ENCODE data around the gene PTGER1.

PTGER1 gene

DNA sequence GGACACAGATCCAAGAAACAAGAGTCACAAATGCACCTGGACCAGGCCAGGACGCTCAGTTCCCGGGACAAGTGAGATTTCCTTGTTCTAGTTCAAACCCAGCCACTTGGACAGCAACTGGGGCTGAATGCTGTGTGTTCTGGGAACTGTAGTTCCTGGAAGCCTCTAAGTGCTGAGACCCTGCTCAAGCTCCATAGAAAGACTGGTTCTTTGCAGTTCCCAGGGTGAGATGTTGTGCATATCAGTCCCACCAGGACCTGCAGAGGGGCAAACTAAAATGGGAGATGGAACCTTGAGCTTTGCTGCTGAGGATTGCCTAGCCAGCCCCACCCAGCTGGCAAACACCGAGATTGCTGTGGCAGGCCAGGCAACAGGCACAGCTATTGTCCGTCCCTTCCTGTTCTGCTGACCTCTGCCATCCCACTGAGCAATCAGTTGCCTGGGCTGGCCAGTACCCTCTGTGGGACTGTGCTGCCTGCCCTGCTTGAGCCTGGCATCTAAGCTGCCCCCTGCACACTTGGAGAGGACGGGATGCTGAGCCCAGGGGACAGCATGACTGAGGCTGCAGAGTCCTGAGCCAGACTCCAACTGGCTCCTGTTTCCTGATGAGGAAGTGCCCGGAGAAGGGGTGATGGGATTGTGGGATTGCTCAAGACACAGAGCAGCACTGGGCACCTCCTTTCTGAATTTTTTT is 22.2 kb upstream of the PTGER1 start:
- peaks cover 26% of the 10 kb centered on the region for H3K4me1 ChIP-seq (ENCODE audit: control insufficient read depth, insufficient read depth, low read length)
- no peaks in the 10 kb centered on the region for H3K27me3 ChIP-seq (ENCODE audit: control insufficient read depth in 1 of 2, insufficient read depth in 2 of 2, low read length in 2 of 2)
- H3K9ac ChIP-seq (ENCODE audit: low read length in 2 of 2), result peak overlapping the region in 1 of 2 donors; percentile 55
- H3K36me3 ChIP-seq (ENCODE audit: control insufficient read depth in 2 of 2, insufficient read depth in 2 of 2, low read length in 2 of 2), result peaks cover 0 to 2% of the 10 kb centered on the region in 2 donors
- no peaks in the 10 kb centered on the region for H3K9me3 ChIP-seq (ENCODE audit: control insufficient read depth in 2 of 2, low read length in 2 of 2)
- H3K27ac ChIP-seq (ENCODE audit: low read length), result no peak overlapping the region
- peak overlapping the region in 1 of 2 donors; percentile 82 for H3K4me3 ChIP-seq (ENCODE audit: low read length in 2 of 2)

DNA sequence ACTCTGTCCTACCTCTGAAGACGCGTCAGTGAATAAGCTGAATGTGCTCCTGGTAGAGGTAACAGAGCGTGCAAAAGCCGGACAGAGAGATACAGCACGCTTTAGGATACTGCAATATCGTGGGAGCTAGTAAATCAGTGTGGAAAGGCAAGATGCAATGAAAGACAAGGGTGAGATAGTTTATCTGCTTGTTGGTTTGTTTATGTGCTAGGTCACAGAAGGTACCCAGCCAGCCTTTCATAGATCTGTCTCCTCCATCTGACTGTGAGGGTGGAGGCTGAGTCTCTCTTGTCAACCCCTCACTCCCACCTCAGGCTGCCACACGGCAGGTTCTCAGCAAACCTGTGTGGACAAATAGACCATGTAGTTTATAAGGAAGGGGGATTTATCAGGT is 21.7 kb upstream of the PTGER1 start:
- no peaks in the 10 kb centered on the region for H3K27me3 ChIP-seq (ENCODE audit: control insufficient read depth in 1 of 2, insufficient read depth in 2 of 2, low read length in 2 of 2)
- H3K4me1 ChIP-seq (ENCODE audit: control insufficient read depth, insufficient read depth, low read length), result peaks cover 26% of the 10 kb centered on the region
- H3K36me3 ChIP-seq (ENCODE audit: control insufficient read depth in 2 of 2, insufficient read depth in 2 of 2, low read length in 2 of 2), result peaks cover 0 to 2% of the 10 kb centered on the region in 2 donors
- H3K4me3 ChIP-seq (ENCODE audit: low read length in 2 of 2), result peak overlapping the region; percentile 66 to 82
- peak overlapping the region; percentile 55 to 56 for H3K9ac ChIP-seq (ENCODE audit: low read length in 2 of 2)
- H3K27ac ChIP-seq (ENCODE audit: low read length), result peak overlapping the region; percentile 24
- no peaks in the 10 kb centered on the region for H3K9me3 ChIP-seq (ENCODE audit: control insufficient read depth in 2 of 2, low read length in 2 of 2)

DNA sequence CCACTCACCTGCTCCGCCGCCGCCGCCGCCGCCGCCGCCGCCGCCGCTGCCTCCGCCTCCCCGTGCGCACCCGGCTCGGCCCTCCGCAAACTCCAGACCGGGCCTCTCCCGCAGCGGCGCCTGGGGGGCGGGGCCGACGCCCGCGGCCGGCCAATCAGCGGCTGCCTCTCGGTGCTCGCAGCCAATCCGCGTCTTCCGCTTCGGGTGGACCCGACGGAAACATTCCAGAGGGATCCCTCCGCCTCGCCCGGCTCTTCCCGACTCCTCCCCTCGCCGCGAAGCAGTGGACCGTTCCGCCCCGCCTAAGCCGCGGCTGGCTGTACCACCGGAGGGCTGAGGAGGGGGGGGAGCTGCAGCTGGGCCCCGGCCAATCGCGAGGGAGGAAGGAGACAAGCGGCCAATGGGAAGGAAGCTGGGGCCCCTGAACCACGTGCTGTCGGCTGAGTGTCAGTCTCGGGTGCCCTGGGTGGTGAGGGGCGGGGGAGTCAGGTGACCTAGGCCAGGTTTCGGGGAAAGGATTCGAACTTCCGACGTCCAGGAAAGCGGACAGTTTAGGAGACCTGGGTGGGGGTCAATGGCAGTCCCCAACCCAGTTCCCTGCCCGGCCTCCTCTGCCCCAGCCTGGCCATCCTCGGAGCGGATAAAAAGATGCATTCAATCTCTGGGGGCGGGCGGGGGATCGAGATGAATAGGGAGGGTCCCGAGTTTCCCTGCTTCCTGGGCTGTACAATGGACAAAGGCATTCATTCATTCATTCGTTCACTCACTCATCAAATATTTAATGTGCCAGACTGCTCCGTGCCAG is 21.1 kb upstream of the PTGER1 start, which contains the start of gene GIPC1:
Gene GIPC1 (minus strand): TSS at position 99 of the 805 bp plus-strand sequence. CDS start 13,151 bp downstream, outside the sequence.
- H3K27ac ChIP-seq (ENCODE audit: low read length), result peak within 1 kb of the TSS; percentile 31
- H3K4me1 ChIP-seq (ENCODE audit: control insufficient read depth, insufficient read depth, low read length), result peaks cover 26% of the 10 kb centered on the region
- peak within 1 kb of the TSS; percentile 72 to 78 for H3K9ac ChIP-seq (ENCODE audit: low read length in 2 of 2)

DNA sequence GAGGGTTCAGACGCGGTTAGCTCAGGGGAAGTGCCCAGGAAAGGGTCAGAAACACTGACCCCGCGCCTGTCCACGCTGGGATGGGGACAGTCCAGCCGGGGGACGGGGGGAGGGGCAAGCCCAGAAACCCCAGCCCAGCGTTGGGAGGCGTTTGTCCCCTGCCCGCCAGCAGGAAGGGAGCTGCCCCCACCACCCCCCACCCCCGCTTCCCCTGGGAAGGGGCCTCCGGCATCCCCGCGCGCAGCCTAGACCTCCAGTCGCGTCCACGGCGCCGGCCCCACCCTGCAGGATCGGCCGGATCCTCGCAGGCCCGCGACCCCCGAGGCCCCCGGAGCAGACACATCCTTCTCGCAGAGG is 20.5 kb upstream of the PTGER1 start:
- Histone ChIP-seq H3K4me1 (ENCODE audit: control insufficient read depth, insufficient read depth, low read length) (peaks cover 26% of the 10 kb centered on the region), H3K27ac (ENCODE audit: low read length) (peak overlapping the region; percentile 31)

More for the DNA sequence above, 21.1 kb upstream of the PTGER1 start, which contains the start of gene GIPC1:
- Histone ChIP-seq H3K9me3 (ENCODE audit: control insufficient read depth in 2 of 2, low read length in 2 of 2) (no peaks in the 10 kb centered on the region), H3K4me3 (ENCODE audit: low read length in 2 of 2) (peak within 1 kb of the TSS; percentile 82 to 90), H3K27me3 (ENCODE audit: control insufficient read depth in 1 of 2, insufficient read depth in 2 of 2, low read length in 2 of 2) (no peaks in the 10 kb centered on the region), H3K36me3 (ENCODE audit: control insufficient read depth in 2 of 2, insufficient read depth in 2 of 2, low read length in 2 of 2) (peaks cover 0 to 4% of the 10 kb centered on the region in 2 donors)

DNA sequence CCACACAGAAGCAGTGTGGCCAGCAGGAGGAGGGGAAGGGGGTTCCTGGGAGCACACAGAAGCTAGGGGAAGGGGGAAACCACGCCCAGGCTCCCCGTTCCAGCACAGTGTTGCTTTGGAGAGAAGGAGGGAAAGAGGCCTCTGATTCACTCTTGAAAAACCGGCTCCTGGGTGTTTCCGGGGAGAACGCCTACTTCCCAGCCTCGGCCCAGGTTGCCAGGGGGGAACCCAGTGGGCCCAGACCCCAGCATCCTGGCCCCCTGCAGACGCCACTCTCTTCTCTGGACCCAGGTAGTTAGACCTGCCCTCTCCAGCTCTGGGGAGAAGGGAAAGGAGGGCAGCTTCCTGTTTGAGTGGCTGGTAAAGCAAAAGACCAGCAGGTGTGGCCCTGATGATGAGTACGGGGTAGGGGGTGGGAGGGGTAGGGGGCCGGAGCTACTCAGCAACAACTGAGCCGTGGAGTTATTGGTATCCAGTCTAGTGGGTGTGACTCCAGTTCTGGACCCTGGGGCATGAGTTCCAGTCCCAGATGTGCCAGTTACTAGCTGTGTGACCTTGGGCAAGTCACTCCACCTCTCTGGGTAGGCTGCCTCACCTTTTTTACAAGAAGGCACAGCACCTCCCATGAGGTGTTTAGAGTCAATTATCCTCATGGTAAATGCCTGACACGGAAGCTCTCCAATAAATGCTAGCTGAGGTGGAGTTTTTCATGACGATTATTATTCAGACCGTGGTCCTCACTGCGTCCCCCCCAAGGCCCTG is 19.9 kb upstream of the PTGER1 start:
- peak overlapping the region; percentile 31 for H3K27ac ChIP-seq (ENCODE audit: low read length)
- H3K9me3 ChIP-seq (ENCODE audit: control insufficient read depth in 2 of 2, low read length in 2 of 2), result no peaks in the 10 kb centered on the region
- peak overlapping the region; percentile 72 to 78 for H3K9ac ChIP-seq (ENCODE audit: low read length in 2 of 2)
- H3K27me3 ChIP-seq (ENCODE audit: control insufficient read depth in 1 of 2, insufficient read depth in 2 of 2, low read length in 2 of 2), result no peaks in the 10 kb centered on the region
- peaks cover 26% of the 10 kb centered on the region for H3K4me1 ChIP-seq (ENCODE audit: control insufficient read depth, insufficient read depth, low read length)
- peaks cover 0 to 4% of the 10 kb centered on the region in 2 donors for H3K36me3 ChIP-seq (ENCODE audit: control insufficient read depth in 2 of 2, insufficient read depth in 2 of 2, low read length in 2 of 2)
- H3K4me3 ChIP-seq (ENCODE audit: low read length in 2 of 2), result peak overlapping the region; percentile 82 to 90

More for the DNA sequence above, 20.5 kb upstream of the PTGER1 start:
- peak overlapping the region; percentile 72 to 78 for H3K9ac ChIP-seq (ENCODE audit: low read length in 2 of 2)
- no peaks in the 10 kb centered on the region for H3K27me3 ChIP-seq (ENCODE audit: control insufficient read depth in 1 of 2, insufficient read depth in 2 of 2, low read length in 2 of 2)
- H3K36me3 ChIP-seq (ENCODE audit: control insufficient read depth in 2 of 2, insufficient read depth in 2 of 2, low read length in 2 of 2), result peaks cover 0 to 4% of the 10 kb centered on the region in 2 donors
- no peaks in the 10 kb centered on the region for H3K9me3 ChIP-seq (ENCODE audit: control insufficient read depth in 2 of 2, low read length in 2 of 2)
- H3K4me3 ChIP-seq (ENCODE audit: low read length in 2 of 2), result peak overlapping the region; percentile 82 to 90

DNA sequence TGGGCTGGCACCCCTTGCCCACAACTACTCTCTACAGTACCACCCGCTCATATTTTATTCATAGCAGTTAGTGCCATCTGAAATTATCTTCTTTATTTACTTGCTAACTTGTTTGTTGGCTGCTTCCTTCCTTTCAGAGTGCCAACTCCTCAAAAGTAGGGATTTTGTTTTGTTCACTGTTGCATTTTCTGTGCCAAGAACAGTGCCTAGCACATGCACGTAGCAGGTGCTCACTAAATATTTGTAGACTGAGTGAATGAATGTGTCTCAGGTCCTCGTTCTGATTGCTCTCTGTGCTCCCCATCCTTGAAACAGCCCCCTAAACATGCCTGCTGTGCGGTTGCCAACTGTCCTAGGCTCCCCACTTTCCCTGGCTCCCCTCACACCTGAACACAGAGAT is 19.3 kb upstream of the PTGER1 start:
- no peak overlapping the region for H3K27ac ChIP-seq (ENCODE audit: low read length)
- H3K9ac ChIP-seq (ENCODE audit: low read length in 2 of 2), result peak overlapping the region in 1 of 2 donors; percentile 47
- peaks cover 26% of the 10 kb centered on the region for H3K4me1 ChIP-seq (ENCODE audit: control insufficient read depth, insufficient read depth, low read length)
- H3K9me3 ChIP-seq (ENCODE audit: control insufficient read depth in 2 of 2, low read length in 2 of 2), result no peaks in the 10 kb centered on the region
- H3K27me3 ChIP-seq (ENCODE audit: control insufficient read depth in 1 of 2, insufficient read depth in 2 of 2, low read length in 2 of 2), result no peaks in the 10 kb centered on the region
- peaks cover 4% of the 10 kb centered on the region in 2 donors for H3K36me3 ChIP-seq (ENCODE audit: control insufficient read depth in 2 of 2, insufficient read depth in 2 of 2, low read length in 2 of 2)
- H3K4me3 ChIP-seq (ENCODE audit: low read length in 2 of 2), result peak overlapping the region in 1 of 2 donors; percentile 82

DNA sequence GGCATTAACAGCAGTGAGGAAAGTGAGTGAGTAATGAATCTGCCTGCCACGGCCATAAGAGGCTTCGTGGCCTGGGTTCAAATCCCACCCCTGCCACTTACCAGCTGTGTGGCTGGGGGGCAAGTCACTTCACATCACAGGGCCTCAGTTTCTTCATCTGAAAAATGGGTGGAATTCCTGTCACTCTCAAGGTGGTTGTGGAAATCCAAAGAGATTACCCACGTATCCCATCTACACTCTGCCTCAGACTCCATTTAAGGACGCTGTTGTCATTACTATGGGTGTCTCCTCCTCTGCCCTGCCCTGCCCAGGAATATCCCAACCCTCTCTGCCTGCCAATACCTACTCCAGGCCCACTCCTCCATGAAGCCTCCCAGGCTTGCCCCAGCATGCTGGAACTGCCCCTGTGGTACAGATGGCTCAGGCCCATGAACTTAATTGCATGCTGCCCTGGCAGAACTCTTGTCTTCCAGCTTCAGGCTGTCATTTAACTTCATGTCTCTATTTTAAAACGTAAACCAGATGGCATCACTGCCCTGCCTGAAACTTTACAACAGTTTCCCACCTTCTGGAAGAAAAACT is 17.7 kb upstream of the PTGER1 start:
- H3K27me3 ChIP-seq (ENCODE audit: control insufficient read depth in 1 of 2, insufficient read depth in 2 of 2, low read length in 2 of 2), result no peaks in the 10 kb centered on the region
- H3K9ac ChIP-seq (ENCODE audit: low read length in 2 of 2), result no peak overlapping the region
- peaks cover 26% of the 10 kb centered on the region for H3K4me1 ChIP-seq (ENCODE audit: control insufficient read depth, insufficient read depth, low read length)
- H3K27ac ChIP-seq (ENCODE audit: low read length), result no peak overlapping the region
- H3K4me3 ChIP-seq (ENCODE audit: low read length in 2 of 2), result no peak overlapping the region
- H3K9me3 ChIP-seq (ENCODE audit: control insufficient read depth in 2 of 2, low read length in 2 of 2), result no peaks in the 10 kb centered on the region
- peaks cover 6 to 14% of the 10 kb centered on the region in 2 donors for H3K36me3 ChIP-seq (ENCODE audit: control insufficient read depth in 2 of 2, insufficient read depth in 2 of 2, low read length in 2 of 2)

DNA sequence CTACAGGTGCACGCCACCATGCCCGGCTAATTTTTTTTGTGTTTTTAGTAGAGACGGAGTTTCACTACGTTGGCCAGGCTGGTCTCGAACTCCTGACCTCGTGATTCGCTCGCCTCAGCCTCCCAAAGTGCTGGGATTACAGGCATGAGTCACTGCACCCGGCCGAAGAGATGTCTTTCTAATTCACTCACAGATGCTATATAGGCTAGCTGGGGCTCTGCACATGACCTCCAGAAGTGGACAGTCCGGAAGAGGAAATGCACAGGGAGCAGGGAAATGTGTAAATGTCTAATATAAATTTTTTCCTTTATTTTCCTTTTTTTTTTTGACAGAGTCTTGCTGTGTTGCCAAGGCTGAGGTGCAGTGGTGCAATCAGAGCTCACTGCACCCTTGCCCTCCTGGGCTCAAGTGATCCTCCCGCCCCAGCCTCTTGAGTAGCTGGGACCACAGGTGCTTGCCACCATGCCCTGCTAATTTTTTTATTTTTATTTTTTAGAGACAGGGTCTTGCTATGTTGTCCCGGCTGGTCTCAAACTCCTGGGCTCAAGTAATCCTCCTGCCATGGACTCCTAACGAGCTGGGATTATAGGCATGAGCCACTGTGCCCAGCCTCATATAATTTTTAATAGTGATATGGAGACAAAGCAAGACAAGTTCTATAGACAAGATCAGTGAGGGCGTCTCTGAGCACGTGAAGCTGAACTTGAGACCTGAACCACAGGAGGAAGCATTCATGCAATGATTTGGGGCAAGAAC is 12.4 kb upstream of the PTGER1 start:
- H3K36me3 ChIP-seq (ENCODE audit: control insufficient read depth in 2 of 2, insufficient read depth in 2 of 2, low read length in 2 of 2), result peaks cover 6 to 15% of the 10 kb centered on the region in 2 donors
- no peak overlapping the region for H3K9ac ChIP-seq (ENCODE audit: low read length in 2 of 2)
- no peak overlapping the region for H3K27ac ChIP-seq (ENCODE audit: low read length)
- no peaks in the 10 kb centered on the region for H3K9me3 ChIP-seq (ENCODE audit: control insufficient read depth in 2 of 2, low read length in 2 of 2)
- no peaks in the 10 kb centered on the region for H3K4me1 ChIP-seq (ENCODE audit: control insufficient read depth, insufficient read depth, low read length)
- H3K27me3 ChIP-seq (ENCODE audit: control insufficient read depth in 1 of 2, insufficient read depth in 2 of 2, low read length in 2 of 2), result no peaks in the 10 kb centered on the region
- H3K4me3 ChIP-seq (ENCODE audit: low read length in 2 of 2), result no peak overlapping the region

DNA sequence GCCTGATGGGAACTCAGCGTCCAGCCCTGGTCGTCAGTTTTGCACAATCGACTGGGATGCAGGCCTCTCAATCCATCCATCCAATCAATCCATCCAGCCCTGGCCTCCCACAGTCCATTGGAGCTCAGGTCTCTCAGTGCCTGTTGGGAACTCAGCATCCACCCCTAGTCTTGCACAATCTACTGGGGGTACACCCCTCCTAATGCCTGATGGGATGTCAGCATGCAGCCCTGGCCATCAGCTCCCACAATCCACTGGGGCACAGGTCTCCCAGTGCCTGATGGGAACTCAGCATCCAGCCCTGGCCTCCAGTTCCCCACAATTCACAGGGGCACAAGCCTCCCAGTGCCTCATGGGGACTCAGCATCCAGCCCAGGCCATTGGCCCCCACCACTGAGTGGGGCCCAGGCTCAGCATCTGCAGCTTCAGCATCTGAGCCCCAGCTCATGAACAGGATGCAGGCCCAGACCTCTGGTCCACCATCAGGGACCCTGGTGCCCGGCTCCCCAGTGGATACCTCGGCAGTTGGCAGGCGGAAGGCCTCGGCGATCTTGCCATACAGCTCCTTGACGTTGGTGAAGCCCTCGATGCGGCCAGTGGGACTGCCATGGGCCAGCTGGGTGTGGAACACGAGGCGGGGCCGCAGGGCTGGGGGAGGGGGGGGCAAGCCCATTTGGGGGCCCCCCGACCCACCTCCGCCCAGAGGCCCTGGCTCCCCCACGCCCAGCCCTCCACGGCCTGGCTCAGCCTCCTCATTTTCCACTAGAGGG is 7.2 kb upstream of the PTGER1 start:
- no peaks in the 10 kb centered on the region for H3K27me3 ChIP-seq (ENCODE audit: control insufficient read depth in 1 of 2, insufficient read depth in 2 of 2, low read length in 2 of 2)
- H3K36me3 ChIP-seq (ENCODE audit: control insufficient read depth in 2 of 2, insufficient read depth in 2 of 2, low read length in 2 of 2), result peaks cover 10 to 25% of the 10 kb centered on the region in 2 donors
- no peak overlapping the region for H3K9ac ChIP-seq (ENCODE audit: low read length in 2 of 2)
- H3K4me3 ChIP-seq (ENCODE audit: low read length in 2 of 2), result no peak overlapping the region
- no peaks in the 10 kb centered on the region for H3K9me3 ChIP-seq (ENCODE audit: control insufficient read depth in 2 of 2, low read length in 2 of 2)
- H3K4me1 ChIP-seq (ENCODE audit: control insufficient read depth, insufficient read depth, low read length), result peaks cover under 1% of the 10 kb centered on the region
- H3K27ac ChIP-seq (ENCODE audit: low read length), result no peak overlapping the region

Measured in stomach smooth muscle (tissue), 2 donors.